HG03066 (cell line): ENCODE measurements around the gene SORL1.
A peak's percentile ranks its signal among the peaks of the same experiment; 100 is the strongest.

Source experiments
- ATAC-seq: cut with Tn5 transposase; IDR thresholded peaks from one replicate; pipeline ENCODE4 v1.9.1; 2021; ENCODE audit warnings: low read depth; ENCODE audit not compliant: unreplicated experiment

Gene SORL1

DNA sequence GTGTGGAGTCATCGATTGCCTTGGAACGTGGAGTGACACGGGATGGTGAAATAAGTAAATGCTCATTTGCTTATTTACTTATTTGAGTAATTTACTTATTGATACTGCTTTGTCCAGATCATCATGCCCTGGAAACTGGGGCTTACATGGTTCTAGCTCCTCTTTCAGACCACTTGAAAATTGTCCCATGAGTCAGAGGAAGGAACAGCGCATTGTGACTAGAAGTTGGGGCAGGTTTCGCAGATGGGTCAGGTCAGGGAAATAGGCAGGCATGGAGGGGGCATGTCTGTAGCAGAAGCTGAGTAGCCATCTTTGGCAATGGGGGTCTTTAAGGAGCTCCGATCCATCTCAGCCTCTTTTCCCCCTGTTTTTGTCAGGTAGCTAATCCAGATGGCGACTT, 104.8 kb downstream of the SORL1 start:
- no peak for ATAC-seq

GRCh38 chr11:121557348-121557747, 105.2 kb downstream of the SORL1 start:
- ATAC-seq = peak; percentile 91

GRCh38 chr11:121559606-121560200, 107.6 kb downstream of the SORL1 start:
- ATAC-seq = no peak

GRCh38 chr11:121560236-121560635, 108.1 kb downstream of the SORL1 start:
- no peak for ATAC-seq

DNA sequence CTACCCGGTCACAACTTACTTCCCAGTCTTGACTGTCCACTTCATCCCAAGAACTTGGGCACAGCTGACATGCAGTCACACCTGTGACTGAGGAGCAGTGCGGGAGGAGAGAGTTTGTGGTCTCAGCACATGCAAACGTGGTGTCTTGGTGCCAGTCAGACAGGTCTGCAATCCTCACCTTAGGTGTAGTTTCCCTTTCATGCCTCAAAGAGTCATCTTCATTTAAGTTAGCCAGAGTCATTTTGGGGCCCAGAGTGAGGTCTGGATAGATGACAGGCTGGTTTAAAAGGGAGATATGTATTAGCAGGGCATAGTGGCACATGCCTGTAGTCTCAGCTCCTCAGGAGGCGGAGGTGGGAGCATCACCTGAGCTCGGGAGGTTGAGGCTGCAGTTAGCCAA, 109.1 kb downstream of the SORL1 start:
- no peak for ATAC-seq

GRCh38 chr11:121561716-121562115, 109.6 kb downstream of the SORL1 start:
- ATAC-seq = no peak

- ATAC-seq = no peak
Observed at GRCh38 chr11:121563003-121563402, 110.9 kb downstream of the SORL1 start.

DNA sequence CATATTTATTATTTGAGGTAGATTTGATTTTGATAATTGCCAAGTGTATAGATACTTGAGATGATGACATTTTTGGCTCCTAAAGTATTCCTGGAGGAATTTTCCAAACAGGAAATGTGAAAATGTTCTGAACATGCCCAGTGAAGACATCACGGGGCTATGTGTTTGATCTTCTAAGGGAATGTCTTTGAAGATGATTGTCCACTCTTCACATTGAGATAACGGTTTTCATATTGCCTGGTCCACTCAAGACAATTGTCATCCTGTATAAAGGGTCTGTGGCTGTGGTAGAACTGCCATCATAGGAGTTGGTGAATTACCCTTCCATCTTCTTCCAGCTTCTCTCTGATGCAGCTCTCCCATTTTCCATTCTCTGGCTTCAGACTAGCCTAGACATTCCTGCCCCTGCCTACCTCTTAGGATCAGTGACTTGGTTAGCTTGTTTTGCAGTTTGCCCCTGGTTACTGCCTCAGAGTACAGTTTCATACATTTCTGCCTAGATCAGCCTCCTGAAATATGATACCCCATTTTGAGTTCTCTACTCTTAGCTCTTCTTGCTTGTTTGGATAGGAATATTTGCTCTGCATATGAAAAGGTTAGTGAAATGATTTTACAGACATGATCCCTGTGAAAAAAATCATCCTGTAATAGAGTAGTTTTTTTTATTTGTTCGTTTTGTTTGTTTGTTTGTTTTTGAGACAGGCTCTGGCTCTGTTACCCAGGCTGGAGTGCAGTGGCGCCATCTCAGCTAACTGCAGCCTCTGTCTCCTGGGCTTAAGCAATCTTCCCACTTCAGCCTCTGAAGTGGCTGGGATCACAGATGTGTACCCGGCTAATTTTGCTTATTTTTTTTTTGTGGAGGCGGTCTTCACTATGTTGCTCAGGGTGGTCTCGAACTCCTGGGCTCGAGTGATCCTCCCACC, 112.0 kb downstream of the SORL1 start:
- ATAC-seq = no peak

- ATAC-seq = no peak
Observed at GRCh38 chr11:121564948-121565684, 113.0 kb downstream of the SORL1 start.

DNA sequence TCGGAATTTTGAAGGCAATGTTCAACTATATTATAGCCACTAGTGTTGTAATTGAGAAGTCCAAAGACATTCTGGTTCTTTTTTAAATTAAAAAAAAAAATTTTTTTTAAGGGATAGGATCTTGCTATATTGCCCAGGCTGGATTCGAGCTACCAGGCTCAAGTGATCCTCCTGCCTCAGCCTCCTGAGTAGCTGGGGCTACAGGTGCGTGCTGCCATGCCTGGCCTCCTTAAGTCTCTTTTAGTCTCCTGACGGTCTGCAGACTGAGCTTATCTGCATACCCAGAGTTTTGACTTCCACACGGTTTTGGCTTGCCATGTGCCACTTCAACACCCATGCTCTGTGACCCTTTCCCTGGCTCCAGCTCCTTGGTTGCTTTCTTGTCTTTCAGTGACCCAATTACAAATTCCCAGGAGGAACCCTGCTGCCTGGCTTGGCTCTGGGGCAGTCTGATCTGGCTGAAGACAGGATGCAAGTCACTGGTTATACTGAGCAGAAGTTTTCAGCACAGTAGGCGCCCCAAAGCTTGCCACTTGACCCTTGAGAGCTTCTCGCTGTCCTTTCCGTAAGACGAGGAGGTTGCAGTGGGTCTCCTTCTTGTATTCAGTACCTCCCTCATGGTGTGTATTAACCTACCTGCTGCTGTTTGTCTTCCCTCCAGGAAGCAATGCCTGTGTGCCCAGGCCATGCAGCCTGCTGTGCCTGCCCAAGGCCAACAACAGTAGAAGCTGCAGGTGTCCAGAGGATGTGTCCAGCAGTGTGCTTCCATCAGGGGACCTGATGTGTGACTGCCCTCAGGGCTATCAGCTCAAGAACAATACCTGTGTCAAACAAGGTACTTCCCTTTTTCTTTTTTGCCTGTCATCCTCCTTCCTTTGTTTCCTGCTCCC, 114.4 kb downstream of the SORL1 start:
- no peak for ATAC-seq

- ATAC-seq = no peak
Observed at GRCh38 chr11:121567995-121568394, 115.9 kb downstream of the SORL1 start.

GRCh38 chr11:121569332-121570299, 117.5 kb downstream of the SORL1 start:
- peak; percentile 99 for ATAC-seq

GRCh38 chr11:121570453-121570852, 118.3 kb downstream of the SORL1 start:
- ATAC-seq = no peak

GRCh38 chr11:121571506-121571905, 119.4 kb downstream of the SORL1 start:
- no peak for ATAC-seq

DNA sequence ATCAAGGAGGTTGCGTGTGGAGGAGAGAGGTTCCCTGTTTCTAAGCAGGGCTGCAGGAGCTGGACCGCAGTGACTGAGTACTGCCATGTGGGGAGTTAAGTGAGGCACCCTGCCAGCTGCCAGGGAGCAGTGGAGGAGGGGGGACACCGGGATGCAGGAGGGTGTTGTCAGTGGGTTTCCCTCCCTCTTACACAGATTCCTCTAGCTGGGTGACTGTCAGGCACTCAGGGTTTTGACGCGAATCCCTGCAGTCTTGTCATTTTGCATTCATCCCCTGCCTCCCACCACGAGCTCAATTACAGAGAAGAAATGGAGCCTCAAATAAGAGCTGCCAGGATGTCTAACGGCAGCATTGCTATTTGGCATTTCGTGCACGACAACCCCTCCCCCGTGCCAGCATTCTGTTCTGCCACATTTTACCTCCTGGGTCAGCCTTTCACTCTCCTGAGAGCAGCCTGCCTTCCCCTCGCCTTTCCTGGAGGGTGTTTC, 120.5 kb downstream of the SORL1 start:
- no peak for ATAC-seq

DNA sequence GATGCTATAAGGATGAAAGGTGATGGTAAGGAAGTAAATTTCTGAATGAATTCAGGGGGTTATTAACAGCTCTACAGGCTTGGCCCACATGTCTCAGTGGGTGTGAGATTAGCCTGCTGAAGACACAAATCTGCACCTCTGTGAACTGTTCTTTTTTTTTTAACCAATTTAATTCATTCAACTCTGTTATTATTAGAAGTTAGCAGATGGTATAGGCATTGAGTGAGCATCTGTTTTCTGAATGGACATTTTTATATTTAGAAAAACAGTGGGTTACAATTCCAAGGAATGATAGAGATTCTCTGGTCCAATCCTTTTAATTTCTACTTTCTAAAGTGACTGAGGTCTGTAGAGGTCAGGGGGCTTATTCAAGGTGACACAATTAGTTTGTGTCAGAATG, 122.7 kb downstream of the SORL1 start:
- ATAC-seq = no peak

DNA sequence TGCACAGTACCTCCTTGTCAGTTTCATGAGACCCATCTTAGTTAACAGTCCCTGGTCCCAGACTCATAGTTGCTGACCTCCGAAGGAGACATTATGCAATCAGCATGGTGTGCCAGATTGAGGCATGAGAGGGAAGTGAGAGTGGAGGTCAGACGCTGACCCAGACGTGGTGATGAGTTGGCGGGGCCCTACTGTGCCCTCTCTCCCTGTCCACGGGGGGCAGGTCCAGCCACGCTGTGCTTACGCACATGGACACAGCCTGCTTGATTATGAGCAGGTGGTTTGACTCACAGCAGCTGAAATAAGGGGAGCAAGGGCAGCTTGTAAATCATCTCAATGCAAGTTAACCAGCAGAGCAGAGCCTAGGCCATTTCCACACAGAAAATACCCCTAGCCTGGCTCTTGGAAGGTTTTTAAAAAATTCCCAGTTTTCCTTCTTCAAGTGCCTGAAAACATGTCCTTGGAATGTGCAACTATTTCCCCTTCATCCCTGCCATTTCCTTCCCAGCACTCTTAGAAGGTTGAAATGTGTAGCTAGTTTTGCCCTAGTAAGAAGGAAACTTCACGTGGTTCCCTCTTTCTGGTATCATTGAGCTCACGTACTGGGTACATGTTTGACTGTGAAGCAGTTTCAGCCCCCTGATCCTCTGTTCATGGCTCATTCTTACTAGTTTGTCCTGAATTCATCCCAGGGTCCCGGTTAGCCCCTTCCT, 123.3 kb downstream of the SORL1 start:
- peak; percentile 63 for ATAC-seq

GRCh38 chr11:121575963-121576290, 123.8 kb downstream of the SORL1 start:
- ATAC-seq = peak; percentile 21

DNA sequence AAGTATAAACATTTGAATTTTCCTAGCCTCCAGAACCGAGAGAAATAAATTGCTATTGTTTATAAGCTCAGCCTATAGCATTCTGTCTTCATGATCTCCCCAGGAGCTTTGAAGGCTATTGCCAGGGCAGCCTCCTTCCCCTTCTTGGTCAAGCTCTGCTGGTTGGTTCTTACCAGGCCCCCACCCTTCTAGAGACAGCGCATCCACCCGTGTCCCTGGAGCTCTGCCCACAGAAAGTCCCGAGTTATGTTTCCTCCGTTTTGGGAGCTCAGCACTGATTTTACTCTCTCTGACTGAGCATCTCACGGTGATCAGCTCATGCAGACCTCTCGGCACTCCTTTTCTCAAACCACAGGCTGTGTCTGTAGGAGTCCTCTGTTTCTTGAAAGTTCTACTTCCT, 124.4 kb downstream of the SORL1 start:
- no peak for ATAC-seq
